Cerebellar nuclear complex (tissue), 1 donor: ENCODE results near the gene KRCC1.
A peak's percentile ranks its signal among the peaks of the same experiment; 100 is the strongest.
"Not testable (repeated sequence)": the region's sequence is repeated elsewhere in the genome, so short reads cannot be mapped to it uniquely, and the experiment has no call there.

Experiments used
- DNase-seq, 2 experiments: peaks; one replicate each; lab custom pipeline; 2025; lab: John Stamatoyannopoulos, UW

Gene KRCC1

GRCh38 chr2:88074854-88075292 is 19.3 kb upstream of the KRCC1 start:
- no peak for DNase-seq

DNA sequence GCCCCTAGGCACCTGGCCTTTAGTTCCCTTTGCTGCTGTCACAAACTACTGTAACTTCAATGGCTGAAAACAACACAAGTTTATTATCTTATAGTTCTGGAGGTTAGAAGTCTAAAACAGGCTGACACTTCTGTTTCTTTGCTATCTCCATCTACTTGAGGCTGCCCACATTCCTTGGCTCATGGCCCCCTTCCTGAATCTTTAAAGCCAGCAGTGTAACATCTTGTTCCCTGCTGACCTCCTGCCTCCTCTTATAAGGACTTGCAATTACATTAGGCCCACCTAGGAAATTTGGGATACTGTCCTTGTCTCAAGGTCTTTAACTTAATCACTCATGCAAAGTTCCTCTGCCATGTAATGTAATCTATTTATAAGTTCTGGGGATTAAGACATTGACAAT is 18.6 kb upstream of the KRCC1 start:
- no peak for DNase-seq

DNA sequence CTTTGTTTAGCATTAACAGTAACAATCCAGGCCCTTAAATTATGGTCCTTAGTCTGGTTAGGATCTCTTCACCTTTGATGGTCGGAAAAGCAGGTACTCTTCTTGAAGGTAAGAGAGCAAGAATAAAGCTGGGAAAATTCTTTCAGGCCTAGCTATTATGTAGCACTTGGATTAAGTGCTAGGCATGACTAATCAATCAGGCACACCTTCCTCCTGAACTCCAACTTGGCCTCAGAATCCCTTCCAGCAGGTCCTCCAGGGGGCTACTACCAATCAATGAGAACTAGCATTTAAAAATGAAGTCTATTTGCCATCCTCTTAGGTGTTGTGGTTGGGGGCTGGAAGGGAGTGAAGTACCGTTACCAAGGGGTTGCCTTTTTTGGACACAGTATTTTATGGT is 15.8 kb upstream of the KRCC1 start:
- DNase-seq: no peak

GRCh38 chr2:88070055-88070454 is 14.5 kb upstream of the KRCC1 start:
- no peak for DNase-seq

DNA sequence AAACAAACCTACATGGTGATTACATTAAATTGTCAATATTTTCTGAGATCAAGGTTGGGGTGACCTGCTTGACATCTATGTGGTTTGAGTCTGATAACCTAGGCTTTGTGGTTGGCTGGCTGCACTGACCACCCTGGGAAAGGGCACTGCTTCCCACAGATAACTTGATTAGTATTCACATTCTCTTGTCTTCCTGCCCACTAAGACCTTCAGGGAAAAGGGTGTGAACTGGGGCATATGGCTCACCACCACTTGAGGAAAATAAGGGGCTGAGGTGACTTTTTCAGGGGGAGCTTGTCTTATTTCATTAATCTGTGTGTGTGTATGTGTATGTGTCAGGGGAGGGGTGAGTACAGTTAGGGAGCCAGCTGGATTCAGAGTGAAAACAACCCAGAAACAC is 13.5 kb upstream of the KRCC1 start:
- no peak for DNase-seq

DNA sequence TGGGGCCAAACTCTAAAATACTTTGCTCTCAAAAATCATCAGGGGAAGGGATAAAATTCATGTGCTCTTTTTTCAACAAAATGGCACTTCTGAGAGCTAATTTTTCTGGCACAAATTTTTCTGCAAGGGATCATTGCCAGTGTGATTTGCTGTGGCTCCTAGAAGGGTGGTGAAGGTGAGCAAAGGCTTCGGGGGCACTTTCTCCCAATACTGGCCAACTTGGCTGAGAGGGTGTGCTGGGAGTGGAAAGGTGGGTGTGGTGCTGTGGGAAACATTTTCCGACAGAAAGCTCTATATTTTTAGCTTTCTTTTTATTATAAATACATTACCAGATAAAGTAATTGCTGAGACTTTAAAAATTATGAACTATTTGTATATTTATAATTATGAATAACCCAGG is 12.5 kb upstream of the KRCC1 start:
- no peak for DNase-seq

- no peak for DNase-seq
Measured at GRCh38 chr2:88067598-88067997, 12.0 kb upstream of the KRCC1 start, which contains the start of gene SMYD1. SMYD1 (plus strand) TSS chr2:88067825; CDS start chr2:88067865, 40 bp downstream.

GRCh38 chr2:88067189-88067588 is 11.6 kb upstream of the KRCC1 start:
- DNase-seq: no peak

DNA sequence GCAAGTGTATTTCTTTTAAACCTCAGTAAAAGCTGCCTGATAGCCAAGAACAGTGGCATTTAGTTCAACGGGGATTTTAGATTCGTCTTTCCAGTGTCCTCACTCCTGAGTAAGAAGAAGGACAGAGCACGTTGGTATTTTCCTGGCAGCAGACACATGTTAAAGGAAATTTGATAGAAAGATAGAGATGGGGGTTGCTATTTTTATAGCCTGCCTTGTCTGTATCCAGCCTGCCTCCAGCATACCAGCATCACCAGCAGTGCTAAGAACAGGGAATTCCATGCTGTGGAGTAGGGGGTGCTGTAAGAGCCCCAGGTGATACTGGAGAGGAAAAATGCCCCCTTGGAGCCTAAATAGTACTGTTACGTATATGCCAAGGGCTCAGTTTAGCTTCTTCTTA is 11.0 kb upstream of the KRCC1 start:
- no peak for DNase-seq

GRCh38 chr2:88061295-88061694 is 5.7 kb upstream of the KRCC1 start:
- no peak for DNase-seq

DNA sequence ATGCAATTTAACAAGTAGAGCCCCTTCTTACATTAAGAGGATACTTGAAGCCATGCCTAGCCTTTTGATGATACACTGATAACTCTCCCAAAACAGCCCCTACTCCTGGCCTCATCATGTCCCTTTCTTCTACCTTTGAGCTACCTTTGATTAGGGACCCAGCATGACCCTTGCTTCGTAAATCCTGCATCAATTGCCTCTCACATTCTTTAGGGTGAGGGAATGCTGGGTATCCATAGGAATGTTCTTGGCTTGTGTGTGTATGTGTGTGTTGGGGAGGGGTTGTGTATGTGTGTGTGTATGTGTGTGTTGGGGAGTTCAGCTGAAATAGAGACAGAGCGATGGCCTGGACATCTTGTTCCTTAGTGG is 5.3 kb upstream of the KRCC1 start:
- DNase-seq: no peak

- peak in 1 of 2 experiments; percentile 5 for DNase-seq
Measured at GRCh38 chr2:88059979-88060906, 4.7 kb upstream of the KRCC1 start.

DNA sequence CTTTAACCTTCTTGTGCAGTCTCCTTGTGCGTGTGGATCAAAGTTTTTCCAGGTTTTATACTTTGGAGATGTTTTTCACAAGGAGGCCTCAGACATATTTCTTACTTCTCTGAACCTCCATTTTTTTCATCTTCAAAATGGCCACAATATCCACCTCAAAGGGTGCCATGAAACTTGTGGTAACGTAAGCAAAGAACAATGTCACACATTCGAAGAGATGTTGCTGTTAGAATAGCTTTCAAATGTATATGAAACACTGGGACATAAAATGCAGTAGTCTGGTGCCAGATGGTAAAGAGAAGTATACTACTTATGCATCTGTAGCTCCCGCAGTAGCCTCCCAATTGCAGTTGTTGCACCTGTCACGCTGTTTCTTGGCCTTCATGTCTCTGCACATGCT is 2.6 kb upstream of the KRCC1 start:
- DNase-seq: no peak

GRCh38 chr2:88057437-88057844 is 1.9 kb upstream of the KRCC1 start:
- DNase-seq: no peak

DNA sequence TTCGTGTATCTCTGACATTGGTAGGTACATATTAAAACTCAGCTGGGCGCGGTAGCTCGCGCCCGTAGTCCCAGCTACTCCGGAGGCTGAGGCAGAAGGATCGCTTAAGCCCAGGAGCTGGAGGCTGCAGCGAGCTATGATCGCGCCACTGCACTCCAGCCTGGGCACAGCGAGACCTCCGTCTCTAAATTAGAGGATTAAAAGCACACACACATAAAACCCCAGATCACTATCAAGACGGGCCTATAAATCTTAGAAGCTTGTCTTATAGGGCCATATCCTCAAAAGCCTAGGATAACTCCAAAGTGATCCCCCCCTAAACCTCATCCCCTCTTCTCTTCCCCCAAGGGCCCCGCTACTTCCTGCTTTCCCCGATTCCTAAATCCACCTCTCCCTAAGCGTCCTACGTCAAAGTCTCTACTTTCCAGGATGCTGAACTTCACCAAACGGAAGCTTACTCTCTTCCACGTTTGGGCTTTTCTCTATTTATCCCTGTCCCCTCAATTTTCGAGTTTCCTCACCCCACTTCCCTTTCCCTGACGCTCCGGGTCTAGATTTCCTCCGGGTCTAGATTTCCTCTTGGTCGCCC is 707 bp downstream of the KRCC1 start:
- DNase-seq: no peak

DNA sequence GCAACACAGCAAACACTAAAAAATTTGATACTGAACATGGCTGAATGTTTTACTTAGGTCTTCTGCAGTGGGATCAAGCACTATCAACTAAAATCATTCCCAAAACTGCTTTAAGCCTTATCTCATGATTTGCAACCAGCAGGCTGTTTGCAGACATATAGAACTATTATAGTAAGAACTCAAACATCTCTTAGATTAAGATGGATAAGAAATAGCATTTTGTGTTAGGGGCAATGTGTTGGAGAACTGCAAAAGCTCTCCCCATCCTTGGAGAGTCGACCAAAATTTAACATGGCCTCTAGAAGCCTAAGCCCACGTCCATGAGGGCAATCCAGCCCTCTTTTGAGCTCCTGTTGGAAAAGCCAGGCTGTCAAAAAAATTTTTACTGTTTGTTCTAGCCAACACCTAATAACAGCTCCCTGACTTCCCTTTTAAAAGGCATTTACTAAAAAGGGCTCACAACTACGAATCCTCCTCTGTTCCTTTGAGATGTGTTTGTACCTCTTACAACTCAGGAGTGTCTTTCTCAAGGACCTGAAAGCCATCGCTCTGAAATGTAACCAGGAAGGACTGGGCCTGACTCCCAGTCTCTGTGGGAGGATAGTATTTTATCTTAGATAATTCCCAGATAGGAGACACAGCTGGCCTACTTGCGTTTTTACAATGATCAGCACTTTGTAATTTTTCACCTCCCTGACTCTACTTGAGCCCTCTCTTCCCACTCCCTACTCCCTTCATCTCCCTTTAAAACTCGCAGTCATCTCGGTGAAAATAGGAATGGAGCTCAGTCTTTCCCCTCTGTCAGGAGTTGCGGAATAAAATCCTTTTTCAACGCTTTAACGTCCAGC is 1.4 kb downstream of the KRCC1 start:
- DNase-seq: no peak

- DNase-seq: no peak
Measured at GRCh38 chr2:88053296-88053695, 2.3 kb downstream of the KRCC1 start.

DNA sequence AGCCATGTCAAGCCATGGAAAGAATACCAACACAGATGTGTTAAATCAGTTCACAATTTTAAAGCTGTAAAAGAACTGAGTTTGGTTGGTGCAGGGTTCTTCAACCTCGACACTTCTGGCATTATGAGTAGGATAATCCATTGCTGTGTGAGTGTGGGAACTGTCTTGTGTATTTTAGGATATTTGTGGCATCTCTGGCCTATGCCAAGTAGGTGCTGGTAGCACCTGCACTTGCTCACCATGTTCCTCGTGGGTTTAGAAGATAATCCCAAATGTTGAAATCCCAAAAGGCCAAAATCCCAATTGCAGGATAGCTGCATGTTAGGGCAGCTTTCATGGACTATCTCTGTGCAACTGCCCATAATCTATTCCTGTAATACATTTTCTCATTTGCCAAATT is 3.8 kb downstream of the KRCC1 start:
- no peak for DNase-seq

- DNase-seq: no peak
Measured at GRCh38 chr2:88049622-88050021, 6.0 kb downstream of the KRCC1 start.

DNA sequence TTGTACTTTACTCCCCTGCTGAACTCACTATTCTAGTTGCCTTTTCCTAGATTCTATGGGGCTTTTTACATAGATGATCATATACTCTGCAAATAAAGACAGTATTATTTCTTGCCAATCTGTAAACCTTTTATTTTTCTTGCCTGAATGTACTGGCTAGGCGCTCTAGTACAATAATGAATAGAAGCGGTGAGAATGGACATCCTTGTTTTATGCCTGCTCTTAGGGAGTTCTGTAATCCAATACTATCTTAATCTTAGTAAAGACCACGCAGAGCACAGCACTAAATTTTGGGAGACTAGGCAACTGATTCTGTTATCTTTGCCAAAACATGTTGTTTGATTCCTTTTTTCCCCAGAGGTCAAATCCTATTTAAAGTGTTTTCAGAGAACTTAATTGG is 7.0 kb downstream of the KRCC1 start:
- DNase-seq: no peak

DNA sequence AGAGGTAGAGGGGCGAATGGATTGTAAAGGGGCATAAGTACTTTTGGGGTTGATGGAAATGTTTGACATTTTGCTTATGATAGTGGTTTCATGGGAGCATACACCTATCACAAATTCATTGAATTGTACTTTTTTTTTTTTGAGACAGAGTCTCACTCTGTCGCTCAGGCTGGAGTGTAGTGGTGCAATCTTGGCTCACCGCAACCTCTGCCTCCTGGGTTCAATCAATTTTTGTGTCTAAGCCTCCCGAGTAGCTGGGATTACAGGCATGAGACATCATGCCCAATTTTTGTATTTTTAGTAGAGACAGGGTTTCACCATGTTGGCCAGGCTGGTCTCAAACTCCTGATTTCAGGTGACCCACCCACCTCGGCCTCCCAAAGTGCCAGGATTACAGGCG is 10.0 kb downstream of the KRCC1 start:
- not testable (repeated sequence) for DNase-seq

- DNase-seq: no peak
Measured at GRCh38 chr2:88042476-88042875, 13.1 kb downstream of the KRCC1 start.
